Right atrium auricular region (tissue), 2 donors: ENCODE measurements around the gene FGFRL1. TPM values are rescaled to one million over a fixed set of nuclear protein-coding genes. Genes with fewer than 3 reads are reported as not detected.

Experiments used
- DNase-seq: peaks from one replicate; pipeline ENCODE4 v3.0.0-alpha.2; 2019; ENCODE audit warnings: low spot score
- H3K27ac ChIP-seq, 2 donors: fragments of 200-600 bp; sonication (generic); 1 replicate in 1 of 2; 2 replicates in 1 of 2; pipeline ENCODE4 v1.5.1; 2016 to 2019
- H3K27me3 ChIP-seq, 2 donors: fragments of 200-600 bp; sonication (generic); one replicate each; pipeline versions ENCODE4 v1.5.1 to v1.6.0; 2017 to 2019
- H3K36me3 ChIP-seq: fragments of 200-600 bp; sonication (generic); one replicate; pipeline ENCODE4 v1.5.1; 2016
- H3K4me1 ChIP-seq, 2 donors: fragments of 200-600 bp; sonication (generic); one replicate each; pipeline versions ENCODE4 v1.5.1 to v1.6.0; 2017 to 2019
- H3K4me3 ChIP-seq, 2 donors: fragments of 200-600 bp; sonication (generic); 1 replicate in 1 of 2; 2 replicates in 1 of 2; pipeline ENCODE4 v1.5.1; 2017 to 2019; ENCODE audit warnings: mild to moderate bottlenecking in 1 of 2, moderate library complexity in 1 of 2
- H3K9me3 ChIP-seq, 2 donors: fragments of 200-600 bp; sonication (generic); one replicate each; pipeline ENCODE4 v1.5.1; 2019
- total RNA-seq, 2 donors: library from RNA; depleted of rRNA; stranded (reverse); fragments of >200 nt; gene quantifications; one replicate each; pipeline ENCODE4 v1.1.0, GENCODE V29; 2016
- TF ChIP-seq, protein P1 (sequence below), 2 donors: fragments of 200-600 bp; sonication (generic); IDR thresholded peaks; one replicate each; pipeline ENCODE4 v1.5.1; 2019; ENCODE audit warnings: antibody characterized with exemption in 2 of 2

The FGFRL1 gene
- total RNA-seq, 2 donors from 2014 or later = 30.3 to 47.1 TPM

DNA sequence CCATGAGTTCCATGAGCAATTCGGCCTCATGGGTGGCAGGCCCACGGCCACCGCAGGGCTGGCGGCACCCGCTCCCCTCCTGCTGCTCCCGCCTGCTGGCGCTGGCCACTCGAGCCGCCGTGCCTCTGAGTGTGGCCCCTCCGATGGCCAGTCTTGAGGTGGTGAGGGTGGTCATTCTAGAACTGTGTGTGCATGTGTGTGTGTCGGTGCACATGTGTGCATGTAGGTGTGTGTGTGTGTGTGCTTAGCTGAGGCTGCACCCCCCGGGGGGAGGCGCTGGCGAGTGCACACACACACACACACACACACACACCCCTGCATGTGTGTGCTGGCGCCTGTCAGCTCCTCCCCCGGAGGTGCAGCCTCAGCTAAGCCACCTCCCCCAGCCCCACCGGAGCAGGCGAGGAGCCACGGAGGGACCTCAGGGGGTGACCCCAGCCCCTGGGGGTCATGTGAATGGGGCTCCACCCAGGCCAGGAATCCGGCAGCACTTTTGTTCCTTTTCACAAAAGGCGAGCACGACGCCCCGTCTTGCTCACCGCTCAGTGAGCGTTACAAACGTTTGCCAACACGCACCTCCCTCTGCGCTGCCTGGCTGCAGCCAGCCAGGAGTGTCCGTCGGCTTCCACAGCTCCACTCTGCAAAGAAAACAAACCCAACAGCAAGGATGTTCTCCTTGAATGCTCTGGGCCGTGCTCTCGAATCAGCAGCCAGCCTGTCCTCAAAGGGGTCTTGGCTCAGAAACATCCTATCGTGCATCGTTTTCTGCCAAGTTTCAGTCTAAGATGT lies 29.9 kb downstream of the FGFRL1 start:
- Histone ChIP-seq H3K4me3 (no peak overlapping the region), H3K9me3 (no peaks in the 10 kb centered on the region), H3K4me1 (peaks cover 0 to 28% of the 10 kb centered on the region in 2 donors), H3K27ac (no peak overlapping the region), H3K36me3 (no peaks in the 10 kb centered on the region), H3K27me3 (peaks cover 0 to 8% of the 10 kb centered on the region in 2 donors)
- TF ChIP-seq, protein P1, sequence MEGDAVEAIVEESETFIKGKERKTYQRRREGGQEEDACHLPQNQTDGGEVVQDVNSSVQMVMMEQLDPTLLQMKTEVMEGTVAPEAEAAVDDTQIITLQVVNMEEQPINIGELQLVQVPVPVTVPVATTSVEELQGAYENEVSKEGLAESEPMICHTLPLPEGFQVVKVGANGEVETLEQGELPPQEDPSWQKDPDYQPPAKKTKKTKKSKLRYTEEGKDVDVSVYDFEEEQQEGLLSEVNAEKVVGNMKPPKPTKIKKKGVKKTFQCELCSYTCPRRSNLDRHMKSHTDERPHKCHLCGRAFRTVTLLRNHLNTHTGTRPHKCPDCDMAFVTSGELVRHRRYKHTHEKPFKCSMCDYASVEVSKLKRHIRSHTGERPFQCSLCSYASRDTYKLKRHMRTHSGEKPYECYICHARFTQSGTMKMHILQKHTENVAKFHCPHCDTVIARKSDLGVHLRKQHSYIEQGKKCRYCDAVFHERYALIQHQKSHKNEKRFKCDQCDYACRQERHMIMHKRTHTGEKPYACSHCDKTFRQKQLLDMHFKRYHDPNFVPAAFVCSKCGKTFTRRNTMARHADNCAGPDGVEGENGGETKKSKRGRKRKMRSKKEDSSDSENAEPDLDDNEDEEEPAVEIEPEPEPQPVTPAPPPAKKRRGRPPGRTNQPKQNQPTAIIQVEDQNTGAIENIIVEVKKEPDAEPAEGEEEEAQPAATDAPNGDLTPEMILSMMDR (IDR thresholded peaks at IDR 0.05) = no peak
- DNase-seq = no peak

DNA sequence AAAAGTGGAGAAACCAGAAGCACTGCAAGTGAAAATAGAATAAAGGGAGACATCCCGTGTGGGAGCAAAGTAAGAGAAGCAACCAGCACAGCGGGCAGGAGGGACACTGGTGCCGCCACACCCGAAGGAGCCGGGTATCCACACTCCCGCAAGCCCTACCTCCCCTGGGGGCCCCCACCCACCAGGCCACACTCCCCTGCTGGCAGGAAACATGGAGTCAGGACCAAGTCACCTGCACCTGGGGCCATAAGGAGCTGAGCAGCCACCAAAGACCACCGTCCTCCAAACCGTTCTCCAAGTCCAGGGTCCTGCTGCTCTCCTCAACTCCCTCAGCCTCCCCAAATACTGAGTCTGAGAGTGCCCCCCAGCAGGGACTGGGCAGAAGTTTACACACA lies 30.5 kb downstream of the FGFRL1 start:
- Histone ChIP-seq H3K4me3 (no peak overlapping the region), H3K36me3 (no peaks in the 10 kb centered on the region), H3K9me3 (no peaks in the 10 kb centered on the region), H3K27ac (no peak overlapping the region), H3K4me1 (peaks cover 0 to 31% of the 10 kb centered on the region in 2 donors), H3K27me3 (peaks cover 0 to 8% of the 10 kb centered on the region in 2 donors)
- TF ChIP-seq, protein P1 (IDR thresholded peaks at IDR 0.05) = no peak
- no peak for DNase-seq

DNA sequence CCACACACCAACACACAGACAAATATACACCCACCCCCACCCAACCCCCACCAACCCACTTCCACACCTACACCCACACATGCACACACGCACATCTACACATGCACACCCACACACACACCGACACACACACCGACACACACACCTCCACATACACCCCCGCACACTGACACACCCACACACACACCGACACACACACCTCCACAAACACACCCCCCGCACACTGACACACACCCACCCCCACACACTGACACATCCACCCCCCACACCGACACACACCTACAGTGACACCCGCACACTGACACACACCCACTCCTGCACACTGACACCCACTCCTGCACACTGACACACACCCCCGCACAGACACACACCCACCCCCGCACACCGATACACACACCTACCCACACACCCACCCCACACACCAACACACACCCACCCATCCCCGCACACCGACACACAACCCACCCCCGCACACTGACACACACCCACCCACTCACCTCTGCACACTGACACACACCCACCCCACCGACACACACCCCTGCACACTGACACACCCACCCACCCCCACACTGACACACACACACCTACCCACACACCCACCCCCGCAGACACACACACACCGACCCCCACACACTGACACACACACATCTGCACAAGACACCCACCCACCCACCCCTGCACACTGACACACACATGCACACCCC lies 31.1 kb downstream of the FGFRL1 start:
- no peaks in the 10 kb centered on the region for H3K36me3 ChIP-seq
- no peaks in the 10 kb centered on the region for H3K9me3 ChIP-seq
- no peak overlapping the region for H3K4me3 ChIP-seq
- peaks cover 0 to 37% of the 10 kb centered on the region in 2 donors for H3K4me1 ChIP-seq
- DNase-seq = no peak
- peaks cover 0 to 8% of the 10 kb centered on the region in 2 donors for H3K27me3 ChIP-seq
- TF ChIP-seq, protein P1 (IDR thresholded peaks at IDR 0.05) = no peak
- H3K27ac ChIP-seq = no peak overlapping the region

- Histone ChIP-seq H3K4me1 (peaks cover 0 to 42% of the 10 kb centered on the region in 2 donors), H3K9me3 (no peaks in the 10 kb centered on the region), H3K27me3 (peaks cover 0 to 8% of the 10 kb centered on the region in 2 donors), H3K36me3 (no peaks in the 10 kb centered on the region), H3K4me3 (no peak overlapping the region), H3K27ac (no peak overlapping the region)
- TF ChIP-seq, protein P1 (IDR thresholded peaks at IDR 0.05) = no peak
- DNase-seq = no peak
These were observed 31.7 kb downstream of the FGFRL1 start for GRCh38 chr4:1043162-1043561.

GRCh38 chr4:1043651-1044468 lies 32.4 kb downstream of the FGFRL1 start:
- peaks cover 0 to 42% of the 10 kb centered on the region in 2 donors for H3K4me1 ChIP-seq
- H3K4me3 ChIP-seq = no peak overlapping the region
- H3K36me3 ChIP-seq = no peaks in the 10 kb centered on the region
- TF ChIP-seq, protein P1 (IDR thresholded peaks at IDR 0.05) = no peak
- DNase-seq = peak; percentile 98
- peak overlapping the region; percentile 51 to 63 for H3K27ac ChIP-seq
- peaks cover 0 to 8% of the 10 kb centered on the region in 2 donors for H3K27me3 ChIP-seq
- no peaks in the 10 kb centered on the region for H3K9me3 ChIP-seq
